KMS-11 (cell line): ENCODE results near the gene EVI5.

Experiments
- H2AFZ ChIP-seq: fragments of 200-600 bp; sonication (generic); 2 replicates; pipeline ENCODE4 v1.6.1; 2016; ENCODE audit warnings: antibody characterized with exemption, mixed run types, low read depth
- H3K27ac ChIP-seq: fragments of 200-600 bp; sonication (generic); 2 replicates; pipeline ENCODE4 v1.6.1; 2016; ENCODE audit warnings: mild to moderate bottlenecking, mixed run types
- H3K27me3 ChIP-seq: fragments of 200-600 bp; sonication (generic); 2 replicates; pipeline ENCODE4 v1.6.1; 2017; ENCODE audit warnings: mild to moderate bottlenecking, low read depth, mixed run types, moderate library complexity; ENCODE audit not compliant: insufficient read depth
- H3K36me3 ChIP-seq: fragments of 200-600 bp; sonication (generic); 2 replicates; pipeline ENCODE4 v1.6.1; 2017; ENCODE audit warnings: mild to moderate bottlenecking, mixed run types; ENCODE audit not compliant: insufficient read depth
- H3K4me1 ChIP-seq: fragments of 200-600 bp; sonication (generic); 2 replicates; pipeline ENCODE4 v1.6.1; 2016; ENCODE audit warnings: mild to moderate bottlenecking, low read depth, mixed run types; ENCODE audit not compliant: poor library complexity, severe bottlenecking
- H3K4me2 ChIP-seq: fragments of 200-600 bp; sonication (generic); 2 replicates; pipeline ENCODE4 v1.7.0; 2016; ENCODE audit warnings: mild to moderate bottlenecking, mixed run types
- H3K4me3 ChIP-seq: fragments of 200-600 bp; sonication (generic); IDR thresholded peaks from 2 replicates; pipeline ENCODE4 v1.6.1; 2017; ENCODE audit warnings: low read depth, low read length, mixed read lengths; ENCODE audit not compliant: insufficient read depth
- H3K79me2 ChIP-seq: fragments of 200-600 bp; sonication (generic); 2 replicates; pipeline ENCODE4 v1.6.1; 2016; ENCODE audit warnings: low read depth, mixed run types; ENCODE audit not compliant: insufficient read depth
- H3K9ac ChIP-seq: fragments of 200-600 bp; sonication (generic); 2 replicates; pipeline ENCODE4 v1.6.1; 2016; ENCODE audit warnings: mild to moderate bottlenecking, mixed run types
- H4K20me1 ChIP-seq: fragments of 200-600 bp; sonication (generic); 2 replicates; pipeline ENCODE4 v1.6.1; 2016; ENCODE audit warnings: mild to moderate bottlenecking, mixed run types; ENCODE audit not compliant: insufficient read depth
- TF ChIP-seq, protein P1 (sequence below): fragments of 200-600 bp; sonication (generic); conservative IDR thresholded peaks from 2 replicates; pipeline ENCODE4 v1.6.1; 2017; ENCODE audit warnings: low read depth, mild to moderate bottlenecking, antibody characterized with exemption, low read length, moderate library complexity, mixed read lengths

Gene EVI5

DNA sequence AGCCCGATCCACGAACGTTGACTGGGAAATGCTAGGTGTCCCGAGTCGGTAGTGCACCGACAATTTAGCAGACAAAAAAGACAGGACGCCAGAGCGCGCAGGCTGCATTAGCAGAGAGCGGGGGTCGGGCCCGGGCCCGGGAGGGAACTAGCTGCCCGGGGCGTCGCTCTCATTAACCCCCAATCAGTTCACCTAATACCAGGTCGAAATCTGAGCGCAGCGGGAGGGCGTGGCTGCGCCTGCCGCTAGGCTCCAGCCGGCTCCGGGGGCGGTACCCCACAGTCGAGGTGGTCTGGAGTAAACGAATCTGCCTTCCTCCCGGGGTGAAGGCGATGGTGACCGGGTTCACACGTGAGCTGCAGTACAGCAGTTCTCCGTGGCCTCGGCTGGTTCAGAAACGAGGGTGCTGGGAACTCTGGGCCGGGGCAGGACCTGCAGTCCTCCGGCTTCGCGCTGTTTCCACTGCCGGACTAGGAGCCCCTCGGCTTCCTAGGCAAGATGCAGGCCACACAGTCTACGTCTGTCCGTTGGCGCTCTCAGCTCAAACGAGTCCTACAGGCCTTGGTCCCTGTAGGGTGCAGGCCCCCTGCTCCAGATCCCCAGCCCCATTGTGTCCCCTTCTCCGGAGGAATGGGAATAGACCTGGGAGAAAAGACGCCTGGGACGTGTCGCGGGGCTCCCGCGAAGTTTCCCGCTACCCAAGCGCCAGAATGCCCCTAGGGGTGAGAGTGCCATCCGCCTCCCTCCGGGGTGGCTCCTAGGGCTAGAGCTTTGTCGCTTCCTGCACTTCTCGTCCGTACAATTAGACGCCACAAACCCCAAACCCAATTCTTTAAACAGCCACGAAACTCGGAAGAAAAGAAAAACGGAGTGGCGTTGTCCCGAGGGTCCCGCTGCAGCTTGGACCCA is 300.2 kb downstream of the EVI5 start:
- Histone ChIP-seq H3K4me1 (no peaks in the 10 kb centered on the region), H4K20me1 (no peaks in the 10 kb centered on the region), H3K9ac (peak overlapping the region; percentile 9; the same call in 1 of the 2 replicates), H3K4me3 (no peak overlapping the region), H3K27me3 (peaks cover 3% of the 10 kb centered on the region; the same call in 1 of the 2 replicates), H3K79me2 (no peaks in the 10 kb centered on the region), H3K27ac (no peak overlapping the region), H3K4me2 (peak overlapping the region; percentile 93), H2AFZ (peak overlapping the region; percentile 83), H3K36me3 (no peaks in the 10 kb centered on the region)
- TF ChIP-seq, protein P1, sequence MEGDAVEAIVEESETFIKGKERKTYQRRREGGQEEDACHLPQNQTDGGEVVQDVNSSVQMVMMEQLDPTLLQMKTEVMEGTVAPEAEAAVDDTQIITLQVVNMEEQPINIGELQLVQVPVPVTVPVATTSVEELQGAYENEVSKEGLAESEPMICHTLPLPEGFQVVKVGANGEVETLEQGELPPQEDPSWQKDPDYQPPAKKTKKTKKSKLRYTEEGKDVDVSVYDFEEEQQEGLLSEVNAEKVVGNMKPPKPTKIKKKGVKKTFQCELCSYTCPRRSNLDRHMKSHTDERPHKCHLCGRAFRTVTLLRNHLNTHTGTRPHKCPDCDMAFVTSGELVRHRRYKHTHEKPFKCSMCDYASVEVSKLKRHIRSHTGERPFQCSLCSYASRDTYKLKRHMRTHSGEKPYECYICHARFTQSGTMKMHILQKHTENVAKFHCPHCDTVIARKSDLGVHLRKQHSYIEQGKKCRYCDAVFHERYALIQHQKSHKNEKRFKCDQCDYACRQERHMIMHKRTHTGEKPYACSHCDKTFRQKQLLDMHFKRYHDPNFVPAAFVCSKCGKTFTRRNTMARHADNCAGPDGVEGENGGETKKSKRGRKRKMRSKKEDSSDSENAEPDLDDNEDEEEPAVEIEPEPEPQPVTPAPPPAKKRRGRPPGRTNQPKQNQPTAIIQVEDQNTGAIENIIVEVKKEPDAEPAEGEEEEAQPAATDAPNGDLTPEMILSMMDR, result no peak

- Histone ChIP-seq H3K36me3 (no peaks in the 10 kb centered on the region), H3K4me1 (no peaks in the 10 kb centered on the region), H2AFZ (peak overlapping the region; percentile 83; the same call in 1 of the 2 replicates), H3K27me3 (peaks cover 3% of the 10 kb centered on the region; the same call in 1 of the 2 replicates), H3K4me2 (peak overlapping the region; percentile 93), H3K79me2 (no peaks in the 10 kb centered on the region), H4K20me1 (no peaks in the 10 kb centered on the region), H3K4me3 (no peak overlapping the region), H3K9ac (no peak overlapping the region), H3K27ac (no peak overlapping the region)
- TF ChIP-seq, protein P1, result no peak
Measured at GRCh38 chr1:92483610-92484471, 301.1 kb downstream of the EVI5 start.

- Histone ChIP-seq H2AFZ (peak overlapping the region; percentile 83; the same call in 1 of the 2 replicates), H3K79me2 (no peaks in the 10 kb centered on the region), H3K4me1 (no peaks in the 10 kb centered on the region), H3K4me2 (peak overlapping the region; percentile 93), H3K36me3 (no peaks in the 10 kb centered on the region), H3K27ac (no peak overlapping the region), H3K27me3 (peaks cover 3% of the 10 kb centered on the region; the same call in 1 of the 2 replicates), H4K20me1 (no peaks in the 10 kb centered on the region), H3K4me3 (no peak overlapping the region), H3K9ac (no peak overlapping the region)
- TF ChIP-seq, protein P1, result no peak
Measured at GRCh38 chr1:92482665-92483609, 302.0 kb downstream of the EVI5 start.
